Suprapubic skin (tissue), 4 donors: ENCODE results near the gene DNAJC6. TPM values are rescaled to one million over a fixed set of nuclear protein-coding genes. Genes with fewer than 3 reads are reported as not detected.

Experiments
- DNase-seq, 2 donors: peaks; one replicate each; pipeline ENCODE4 v3.0.0-alpha.2; 2019; ENCODE audit warnings: low spot score in 2 of 2
- H3K27ac ChIP-seq: fragments of 200-600 bp; sonication (generic); one replicate; pipeline ENCODE4 v1.5.1; 2019
- H3K27me3 ChIP-seq: fragments of 200-600 bp; sonication (generic); one replicate; pipeline ENCODE4 v1.5.1; 2019
- H3K36me3 ChIP-seq: fragments of 200-600 bp; sonication (generic); one replicate; pipeline ENCODE4 v1.5.1; 2019
- H3K4me1 ChIP-seq: fragments of 200-600 bp; sonication (generic); one replicate; pipeline ENCODE4 v1.5.1; 2019
- H3K4me3 ChIP-seq: fragments of 200-600 bp; sonication (generic); one replicate; pipeline ENCODE4 v1.5.1; 2019; ENCODE audit warnings: mild to moderate bottlenecking
- H3K9me3 ChIP-seq: fragments of 200-600 bp; sonication (generic); one replicate; pipeline ENCODE4 v1.5.1; 2019
- EP300 ChIP-seq: sonication (generic); formaldehyde crosslinking; IDR thresholded peaks from one replicate; pipeline ENCODE4 v1.6.1; 2017; ENCODE audit warnings: antibody characterized with exemption
- POLR2A ChIP-seq, 2 donors: fragments of 450-650 bp; IDR thresholded peaks; one replicate each; pipeline ENCODE4 v1.6.1; 2017; ENCODE audit warnings: antibody characterized with exemption in 2 of 2, mild to moderate bottlenecking in 2 of 2, moderate library complexity in 2 of 2
- POLR2AphosphoS5 ChIP-seq, 3 donors: sonication (generic); formaldehyde crosslinking; IDR thresholded peaks; one replicate each; pipeline ENCODE4 v1.6.1; 2017; ENCODE audit warnings: antibody characterized with exemption in 3 of 3
- WGBS: methylation state at CpG from one replicate; pipeline ENCODE4 v1.1.5; 2018; 5-methylcytosine and 5-hydroxymethylcytosine counted together
- total RNA-seq, 4 donors: library from RNA; depleted of rRNA; stranded (reverse); fragments of >200 nt; gene quantifications; one replicate each; pipeline ENCODE4 v1.1.0, GENCODE V29; 2016
- TF ChIP-seq, protein P1 (sequence below), 2 donors: fragments of 200-600 bp in 1 of 2; fragments of 450-650 bp in 1 of 2; sonication (generic) in 1 of 2; IDR thresholded peaks; one replicate each; pipeline ENCODE4 v1.5.1; 2016 to 2019; ENCODE audit warnings: antibody characterized with exemption in 2 of 2, mild to moderate bottlenecking in 1 of 2, moderate library complexity in 1 of 2

Gene DNAJC6
- total RNA-seq, 4 donors from 2014 or later, result 1.7 to 3.8 (median 3.5) TPM

DNA sequence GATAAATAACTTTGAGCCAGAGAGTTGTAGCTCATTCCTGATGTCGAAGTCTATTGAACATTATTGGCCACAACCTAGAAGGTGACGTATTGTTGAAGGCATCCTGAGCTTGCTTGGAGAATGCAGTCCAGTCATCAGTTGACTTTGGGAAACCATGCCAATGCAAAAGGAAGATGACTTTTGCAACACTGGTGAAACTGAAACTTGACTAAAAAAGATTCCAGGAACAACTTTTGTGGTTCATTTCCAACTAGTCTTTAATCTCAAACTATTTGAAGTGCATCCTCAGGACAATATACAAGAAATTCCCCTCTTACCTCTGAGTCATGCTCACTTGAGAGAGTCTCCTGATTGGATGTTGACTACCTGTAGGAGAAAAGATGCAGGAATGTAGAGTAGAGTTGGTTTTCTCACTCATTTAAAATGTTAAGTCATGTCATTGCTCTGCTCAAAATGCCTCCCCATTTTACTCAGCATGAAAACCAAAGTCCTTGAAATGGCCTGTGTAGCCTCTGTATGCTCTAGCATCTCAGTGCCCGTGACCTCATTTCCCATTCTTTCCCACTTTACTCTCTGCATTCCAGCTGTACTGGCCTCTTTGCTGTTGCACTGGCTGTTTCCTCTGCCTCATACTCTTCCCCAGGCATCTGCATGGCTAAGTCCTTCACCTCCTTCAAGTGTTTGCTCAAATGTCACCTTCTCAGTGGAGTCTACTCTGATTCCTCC, 86.7 kb downstream of the DNAJC6 start:
- Histone ChIP-seq H3K4me3 (no peak overlapping the region), H3K27ac (no peak overlapping the region), H3K27me3 (no peaks in the 10 kb centered on the region), H3K9me3 (no peaks in the 10 kb centered on the region), H3K4me1 (no peaks in the 10 kb centered on the region), H3K36me3 (no peaks in the 10 kb centered on the region)
- TF ChIP-seq, protein P1, sequence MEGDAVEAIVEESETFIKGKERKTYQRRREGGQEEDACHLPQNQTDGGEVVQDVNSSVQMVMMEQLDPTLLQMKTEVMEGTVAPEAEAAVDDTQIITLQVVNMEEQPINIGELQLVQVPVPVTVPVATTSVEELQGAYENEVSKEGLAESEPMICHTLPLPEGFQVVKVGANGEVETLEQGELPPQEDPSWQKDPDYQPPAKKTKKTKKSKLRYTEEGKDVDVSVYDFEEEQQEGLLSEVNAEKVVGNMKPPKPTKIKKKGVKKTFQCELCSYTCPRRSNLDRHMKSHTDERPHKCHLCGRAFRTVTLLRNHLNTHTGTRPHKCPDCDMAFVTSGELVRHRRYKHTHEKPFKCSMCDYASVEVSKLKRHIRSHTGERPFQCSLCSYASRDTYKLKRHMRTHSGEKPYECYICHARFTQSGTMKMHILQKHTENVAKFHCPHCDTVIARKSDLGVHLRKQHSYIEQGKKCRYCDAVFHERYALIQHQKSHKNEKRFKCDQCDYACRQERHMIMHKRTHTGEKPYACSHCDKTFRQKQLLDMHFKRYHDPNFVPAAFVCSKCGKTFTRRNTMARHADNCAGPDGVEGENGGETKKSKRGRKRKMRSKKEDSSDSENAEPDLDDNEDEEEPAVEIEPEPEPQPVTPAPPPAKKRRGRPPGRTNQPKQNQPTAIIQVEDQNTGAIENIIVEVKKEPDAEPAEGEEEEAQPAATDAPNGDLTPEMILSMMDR (IDR thresholded peaks at IDR 0.05), result no peak
- TF ChIP-seq POLR2AphosphoS5 (IDR thresholded peaks at IDR 0.05) (no peak), EP300 (no peak), POLR2A (IDR thresholded peaks at IDR 0.05) (no peak)
- DNase-seq, result no peak
- 77% methylated on average over 3 of the region's 3 CpGs for WGBS

DNA sequence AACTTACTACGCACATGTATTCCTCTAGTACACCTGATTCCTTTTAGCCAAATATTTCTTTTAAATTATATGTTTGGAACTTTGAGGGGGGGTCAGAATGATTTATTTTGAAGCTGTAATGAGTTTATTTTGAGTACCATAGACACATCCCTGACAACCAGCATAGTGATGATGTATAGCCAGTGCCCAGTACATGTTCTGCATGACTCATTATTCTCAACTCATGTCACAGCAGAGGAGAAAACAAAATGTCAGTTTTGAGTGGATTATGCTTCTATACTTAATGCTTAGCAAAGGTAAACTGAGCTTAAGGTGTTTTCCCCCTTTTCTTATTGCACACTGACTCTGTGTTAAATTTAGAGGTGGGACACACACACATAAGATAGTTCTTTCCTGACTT, 88.7 kb downstream of the DNAJC6 start:
- Histone ChIP-seq H3K27me3 (no peaks in the 10 kb centered on the region), H3K27ac (no peak overlapping the region), H3K4me3 (no peak overlapping the region), H3K36me3 (no peaks in the 10 kb centered on the region), H3K9me3 (no peaks in the 10 kb centered on the region), H3K4me1 (no peaks in the 10 kb centered on the region)
- TF ChIP-seq POLR2AphosphoS5 (IDR thresholded peaks at IDR 0.05), result no peak
- no peak for TF ChIP-seq POLR2A (IDR thresholded peaks at IDR 0.05)
- TF ChIP-seq EP300, result no peak
- TF ChIP-seq, protein P1 (IDR thresholded peaks at IDR 0.05), result no peak
- DNase-seq, result no peak
- 100% methylated on average over 1 of the region's 1 CpG for WGBS

DNA sequence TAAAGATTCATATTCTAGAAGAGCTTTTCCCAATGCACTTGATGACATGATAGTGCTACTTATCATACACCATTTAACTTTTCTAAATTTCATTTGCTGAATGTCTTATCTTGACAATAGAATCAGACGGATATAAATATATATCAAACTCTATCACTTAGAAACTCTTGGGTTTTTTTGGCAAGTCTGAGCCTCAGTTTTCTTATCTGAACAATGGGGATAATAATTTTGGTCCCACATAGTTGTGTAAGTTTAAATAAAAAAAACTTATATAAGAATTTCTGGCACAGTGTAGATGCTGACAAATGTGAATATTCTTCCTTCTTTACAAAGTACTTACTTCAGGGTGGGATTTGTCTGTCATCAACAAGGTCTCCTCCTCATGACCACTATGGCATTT, 89.7 kb downstream of the DNAJC6 start:
- Histone ChIP-seq H3K27me3 (no peaks in the 10 kb centered on the region), H3K4me1 (no peaks in the 10 kb centered on the region), H3K36me3 (no peaks in the 10 kb centered on the region), H3K27ac (no peak overlapping the region), H3K9me3 (no peaks in the 10 kb centered on the region), H3K4me3 (no peak overlapping the region)
- 100% methylated on average over 1 of the region's 1 CpG for WGBS
- TF ChIP-seq POLR2A (IDR thresholded peaks at IDR 0.05) (no peak), POLR2AphosphoS5 (IDR thresholded peaks at IDR 0.05) (no peak), EP300 (no peak)
- no peak for DNase-seq

- Histone ChIP-seq H3K4me1 (no peaks in the 10 kb centered on the region), H3K9me3 (no peaks in the 10 kb centered on the region), H3K27ac (no peak overlapping the region), H3K4me3 (no peak overlapping the region), H3K36me3 (no peaks in the 10 kb centered on the region), H3K27me3 (no peaks in the 10 kb centered on the region)
- no peak for DNase-seq
- TF ChIP-seq POLR2AphosphoS5 (IDR thresholded peaks at IDR 0.05) (no peak), POLR2A (IDR thresholded peaks at IDR 0.05) (no peak), EP300 (no peak)
- TF ChIP-seq, protein P1 (IDR thresholded peaks at IDR 0.05), result no peak
- 89% methylated on average over 3 of the region's 3 CpGs for WGBS
Measured at GRCh38 chr1:65401612-65402011, 92.3 kb downstream of the DNAJC6 start.

GRCh38 chr1:65404941-65405340, 95.6 kb downstream of the DNAJC6 start:
- H3K9me3 ChIP-seq, result no peaks in the 10 kb centered on the region
- H3K4me1 ChIP-seq, result no peaks in the 10 kb centered on the region
- no peak for DNase-seq
- TF ChIP-seq, protein P1 (IDR thresholded peaks at IDR 0.05), result no peak
- TF ChIP-seq POLR2AphosphoS5 (IDR thresholded peaks at IDR 0.05), result no peak
- TF ChIP-seq POLR2A (IDR thresholded peaks at IDR 0.05), result no peak
- no peak for TF ChIP-seq EP300
- H3K36me3 ChIP-seq, result no peaks in the 10 kb centered on the region
- H3K27me3 ChIP-seq, result no peaks in the 10 kb centered on the region
- H3K4me3 ChIP-seq, result no peak overlapping the region
- no peak overlapping the region for H3K27ac ChIP-seq
